Skeletal muscle tissue (tissue), 4 donors: ENCODE data around the gene SRBD1. TPM values are rescaled to one million over a fixed set of nuclear protein-coding genes. Genes with fewer than 3 reads are reported as not detected.

Experiments used
- H3K27ac ChIP-seq: one replicate; pipeline ENCODE4 v1.7.0; 2013; ENCODE audit warnings: mild to moderate bottlenecking, low read depth, low read length, inconsistent platforms
- H3K27me3 ChIP-seq, 3 donors: one replicate each; pipeline ENCODE4 v1.7.0; 2013; ENCODE audit warnings: low read length in 3 of 3; ENCODE audit not compliant: control insufficient read depth in 3 of 3, insufficient read depth in 3 of 3
- H3K36me3 ChIP-seq, 3 donors: one replicate each; pipeline ENCODE4 v1.7.0; 2013; ENCODE audit warnings: low read length in 3 of 3; ENCODE audit not compliant: control insufficient read depth in 3 of 3, insufficient read depth in 3 of 3
- H3K4me1 ChIP-seq, 3 donors: one replicate each; pipeline ENCODE4 v1.7.0; 2013; ENCODE audit warnings: low read length in 3 of 3, mild to moderate bottlenecking in 3 of 3; ENCODE audit not compliant: control insufficient read depth in 3 of 3, insufficient read depth in 3 of 3
- H3K4me3 ChIP-seq, 3 donors: one replicate each; pipeline ENCODE4 v1.7.0; 2013; ENCODE audit warnings: low read length in 3 of 3
- H3K9ac ChIP-seq, 3 donors: one replicate each; pipeline ENCODE4 v1.7.0; 2013; ENCODE audit warnings: low read length in 3 of 3, mild to moderate bottlenecking in 3 of 3, moderate library complexity in 2 of 3, low read depth in 1 of 3
- H3K9me3 ChIP-seq, 3 donors: one replicate each; pipeline ENCODE4 v1.7.0; 2013; ENCODE audit warnings: low read length in 3 of 3; ENCODE audit not compliant: control insufficient read depth in 3 of 3
- total RNA-seq: library from RNA; depleted of rRNA; stranded (reverse); fragments of >200 nt; gene quantifications from one replicate; pipeline ENCODE4 v1.2.3, GENCODE V29; 2014
- donor health status: Osteomylitis.

The SRBD1 gene
- total RNA-seq, 1 donor from 2014 or later: 57.9 TPM

- Histone ChIP-seq H3K4me3 (no peak overlapping the region), H3K9ac (no peak overlapping the region), H3K27me3 (no peaks in the 10 kb centered on the region), H3K9me3 (no peaks in the 10 kb centered on the region), H3K4me1 (no peaks in the 10 kb centered on the region), H3K36me3 (no peaks in the 10 kb centered on the region), H3K27ac (no peak overlapping the region)
Observed at GRCh38 chr2:45532181-45532580, 78.9 kb downstream of the SRBD1 start.

DNA sequence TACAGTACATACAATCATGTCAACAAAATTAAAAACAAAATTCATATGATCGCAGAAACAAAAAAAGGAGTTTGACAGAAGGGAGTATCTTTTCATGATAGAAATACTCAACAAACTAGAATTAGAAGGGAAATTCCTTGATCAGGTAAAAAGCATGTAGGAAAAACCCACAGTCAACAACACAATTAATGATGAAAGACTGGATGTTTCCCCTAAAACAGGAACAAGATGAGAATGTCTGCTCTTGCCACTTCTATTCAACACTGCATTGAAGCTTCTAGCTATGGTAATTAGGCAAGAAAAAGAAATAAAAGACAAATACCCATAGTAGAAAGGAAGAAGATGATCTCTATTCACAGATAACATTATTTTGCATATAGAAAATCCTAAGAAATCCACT lies 87.1 kb downstream of the SRBD1 start:
- no peak overlapping the region for H3K4me3 ChIP-seq

GRCh38 chr2:45518546-45518945 lies 92.5 kb downstream of the SRBD1 start:
- H3K27me3 ChIP-seq: no peaks in the 10 kb centered on the region
- no peaks in the 10 kb centered on the region for H3K9me3 ChIP-seq
- no peak overlapping the region for H3K9ac ChIP-seq
- no peak overlapping the region for H3K4me3 ChIP-seq
- no peaks in the 10 kb centered on the region for H3K4me1 ChIP-seq
- H3K27ac ChIP-seq: no peak overlapping the region
- no peaks in the 10 kb centered on the region for H3K36me3 ChIP-seq

More for the DNA sequence above, 87.1 kb downstream of the SRBD1 start:
- H3K36me3 ChIP-seq: no peaks in the 10 kb centered on the region
- H3K9me3 ChIP-seq: no peaks in the 10 kb centered on the region
- no peak overlapping the region for H3K27ac ChIP-seq
- no peaks in the 10 kb centered on the region for H3K4me1 ChIP-seq
- H3K9ac ChIP-seq: no peak overlapping the region
- H3K27me3 ChIP-seq: no peaks in the 10 kb centered on the region

DNA sequence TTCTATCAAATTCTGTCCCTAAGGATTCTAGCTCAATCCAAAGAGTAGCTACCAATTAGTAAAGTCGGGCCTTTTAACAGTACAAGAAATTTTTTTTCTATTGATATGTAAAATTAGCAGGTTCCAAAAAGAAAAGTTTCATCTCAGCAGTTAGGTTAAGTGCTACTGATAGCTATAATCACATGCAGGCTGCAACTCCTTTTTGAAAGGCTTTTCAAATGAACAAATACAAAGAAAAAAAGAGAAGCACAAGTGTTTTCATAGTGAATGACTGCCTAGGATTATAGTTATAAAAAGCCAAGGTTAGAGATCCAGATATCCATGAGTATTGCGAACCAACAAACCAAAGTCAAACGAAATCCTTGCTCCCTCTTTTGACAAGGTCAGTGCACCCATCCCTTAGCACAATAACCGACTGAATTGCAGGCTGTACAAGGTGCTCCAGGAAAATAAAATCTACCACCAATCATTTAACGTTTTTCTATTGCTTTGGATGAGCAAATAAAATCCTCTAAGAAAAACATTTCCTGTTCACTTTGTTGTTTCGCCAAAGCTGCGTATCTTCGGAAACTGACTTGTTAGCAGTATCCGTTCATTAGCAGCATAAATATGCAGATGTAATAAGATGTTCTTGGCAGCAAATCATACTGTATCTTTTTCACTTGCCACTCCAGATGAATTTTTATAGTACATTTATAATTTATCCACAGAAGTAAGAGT lies 100.2 kb downstream of the SRBD1 start:
- no peak overlapping the region for H3K9ac ChIP-seq
- H3K36me3 ChIP-seq: no peaks in the 10 kb centered on the region
- H3K9me3 ChIP-seq: no peaks in the 10 kb centered on the region
- no peaks in the 10 kb centered on the region for H3K27me3 ChIP-seq
- H3K4me3 ChIP-seq: no peak overlapping the region
- H3K4me1 ChIP-seq: no peaks in the 10 kb centered on the region
- H3K27ac ChIP-seq: no peak overlapping the region

GRCh38 chr2:45506756-45507155 lies 104.3 kb downstream of the SRBD1 start:
- H3K4me3 ChIP-seq: no peak overlapping the region
- no peak overlapping the region for H3K9ac ChIP-seq

DNA sequence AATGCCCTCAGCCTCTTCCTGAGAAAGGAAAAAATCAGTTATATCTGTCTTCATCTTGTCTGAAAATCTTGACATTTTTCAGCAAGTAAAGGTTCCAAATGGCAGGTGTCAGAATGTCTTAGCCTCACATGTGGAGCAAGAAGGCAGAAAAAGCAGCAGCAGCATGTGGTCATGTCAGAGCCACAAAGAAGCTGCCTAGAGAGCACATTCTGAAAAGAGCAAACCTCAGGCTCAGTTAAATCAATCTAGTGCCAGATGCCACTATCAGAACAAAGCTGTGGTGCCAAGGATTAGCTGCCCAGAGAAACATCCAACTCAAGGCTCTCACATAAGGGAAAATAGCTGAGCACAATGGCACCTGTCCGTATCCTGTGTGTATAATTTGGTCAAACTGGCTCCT lies 105.9 kb downstream of the SRBD1 start:
- no peaks in the 10 kb centered on the region for H3K27me3 ChIP-seq
- no peaks in the 10 kb centered on the region for H3K36me3 ChIP-seq
- H3K4me1 ChIP-seq: peaks cover 0 to 2% (median 0%) of the 10 kb centered on the region in 3 donors
- no peaks in the 10 kb centered on the region for H3K9me3 ChIP-seq
- no peak overlapping the region for H3K4me3 ChIP-seq
- H3K27ac ChIP-seq: no peak overlapping the region
- no peak overlapping the region for H3K9ac ChIP-seq

More at GRCh38 chr2:45506756-45507155, 104.3 kb downstream of the SRBD1 start:
- H3K27ac ChIP-seq: no peak overlapping the region
- H3K27me3 ChIP-seq: no peaks in the 10 kb centered on the region
- H3K36me3 ChIP-seq: no peaks in the 10 kb centered on the region
- peaks cover 0 to 2% (median 0%) of the 10 kb centered on the region in 3 donors for H3K4me1 ChIP-seq
- no peaks in the 10 kb centered on the region for H3K9me3 ChIP-seq

DNA sequence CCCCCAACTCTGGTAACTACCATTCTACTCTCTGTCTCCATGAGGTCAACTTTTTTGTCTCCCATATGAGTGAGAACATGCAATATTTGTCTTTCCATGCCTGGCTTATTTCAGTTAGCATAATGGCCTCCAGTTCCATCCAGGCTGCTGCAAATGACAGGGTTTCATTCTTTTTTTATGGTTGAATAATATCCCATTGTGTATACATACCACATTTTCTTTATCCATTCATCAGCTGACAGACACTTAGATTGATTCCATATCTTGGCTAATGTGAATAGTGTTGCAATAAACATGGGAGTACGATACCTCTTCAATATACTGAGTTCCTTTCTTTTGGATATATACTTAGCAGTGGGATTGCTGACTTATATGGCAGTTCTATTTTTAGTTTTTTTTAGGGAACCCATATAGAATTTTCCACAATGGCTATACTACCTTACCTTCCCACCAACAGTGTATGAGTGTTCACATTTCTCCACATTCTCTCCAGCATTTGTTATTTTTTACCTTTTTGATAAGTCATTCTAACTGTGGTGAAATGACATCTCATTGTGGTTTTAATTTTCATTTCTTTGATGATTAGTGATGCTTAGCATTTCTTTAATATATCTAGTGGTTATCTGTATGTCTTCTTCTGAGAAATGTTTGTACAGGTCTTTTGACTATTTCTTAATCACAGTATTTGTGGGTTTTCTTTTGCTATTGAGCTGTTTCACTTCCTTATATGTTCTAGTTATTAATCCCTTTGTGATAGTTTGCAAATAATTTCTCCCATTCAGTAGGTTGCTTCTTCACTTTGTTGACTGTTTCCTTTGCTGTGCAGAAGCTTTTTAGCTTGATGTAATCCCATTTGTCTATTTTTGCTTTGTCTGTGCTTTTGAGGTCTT lies 112.2 kb downstream of the SRBD1 start:
- H3K9ac ChIP-seq: no peak overlapping the region
- no peaks in the 10 kb centered on the region for H3K27me3 ChIP-seq
- no peak overlapping the region for H3K27ac ChIP-seq
- H3K4me3 ChIP-seq: no peak overlapping the region
- no peaks in the 10 kb centered on the region for H3K36me3 ChIP-seq
- no peaks in the 10 kb centered on the region for H3K4me1 ChIP-seq
- no peaks in the 10 kb centered on the region for H3K9me3 ChIP-seq

GRCh38 chr2:45497355-45497754 lies 113.7 kb downstream of the SRBD1 start:
- no peak overlapping the region for H3K9ac ChIP-seq
- no peak overlapping the region for H3K27ac ChIP-seq
- H3K4me3 ChIP-seq: no peak overlapping the region
- H3K27me3 ChIP-seq: no peaks in the 10 kb centered on the region
- no peaks in the 10 kb centered on the region for H3K9me3 ChIP-seq
- no peaks in the 10 kb centered on the region for H3K4me1 ChIP-seq
- H3K36me3 ChIP-seq: no peaks in the 10 kb centered on the region

DNA sequence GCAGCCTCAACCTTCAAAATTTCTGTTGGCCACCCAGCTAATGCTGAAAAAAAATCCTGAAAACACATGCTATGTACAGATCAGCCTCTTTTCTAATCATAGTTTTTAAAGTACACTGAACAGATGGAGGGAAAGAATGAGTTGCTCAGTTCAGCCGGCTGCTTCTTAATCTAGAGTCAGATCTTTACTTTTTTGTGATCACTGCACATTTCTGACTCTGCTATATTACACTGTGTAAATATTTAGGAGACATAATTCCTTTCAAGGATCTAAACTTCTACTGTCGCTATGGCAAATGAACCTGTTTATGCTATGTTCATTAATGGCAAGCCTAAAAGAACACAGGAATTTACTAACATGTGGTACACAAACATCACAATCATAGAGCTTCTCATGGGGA lies 114.2 kb downstream of the SRBD1 start:
- H3K27ac ChIP-seq: no peak overlapping the region
- H3K4me3 ChIP-seq: no peak overlapping the region
- H3K9ac ChIP-seq: no peak overlapping the region
- H3K9me3 ChIP-seq: no peaks in the 10 kb centered on the region
- no peaks in the 10 kb centered on the region for H3K36me3 ChIP-seq
- no peaks in the 10 kb centered on the region for H3K4me1 ChIP-seq
- H3K27me3 ChIP-seq: no peaks in the 10 kb centered on the region

DNA sequence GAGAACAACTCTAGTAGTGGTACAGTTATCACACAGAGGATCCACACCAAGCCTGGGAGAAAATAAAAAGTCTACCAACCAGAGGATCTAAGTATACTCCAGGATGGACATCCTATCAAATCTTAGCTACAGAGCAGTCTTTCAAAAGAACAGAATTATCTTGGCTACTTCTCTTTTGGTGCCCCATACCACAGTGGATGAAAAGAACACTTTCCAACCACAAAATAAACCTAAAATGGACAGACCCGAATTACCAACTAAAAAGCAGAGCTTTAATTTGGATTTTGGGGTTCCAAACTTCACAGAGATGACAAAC lies 116.1 kb downstream of the SRBD1 start:
- H3K36me3 ChIP-seq: no peaks in the 10 kb centered on the region
- no peak overlapping the region for H3K27ac ChIP-seq
- H3K4me3 ChIP-seq: no peak overlapping the region
- H3K9me3 ChIP-seq: no peaks in the 10 kb centered on the region
- H3K27me3 ChIP-seq: no peaks in the 10 kb centered on the region
- no peak overlapping the region for H3K9ac ChIP-seq
- no peaks in the 10 kb centered on the region for H3K4me1 ChIP-seq
